ENCODE data around the gene TDRD6.
A peak's percentile ranks its signal among the peaks of the same experiment; 100 is the strongest.
"Not testable (repeated sequence)": the region's sequence is repeated elsewhere in the genome, so short reads cannot be mapped to it uniquely, and the experiment has no call there.

The TDRD6 gene, protein sequence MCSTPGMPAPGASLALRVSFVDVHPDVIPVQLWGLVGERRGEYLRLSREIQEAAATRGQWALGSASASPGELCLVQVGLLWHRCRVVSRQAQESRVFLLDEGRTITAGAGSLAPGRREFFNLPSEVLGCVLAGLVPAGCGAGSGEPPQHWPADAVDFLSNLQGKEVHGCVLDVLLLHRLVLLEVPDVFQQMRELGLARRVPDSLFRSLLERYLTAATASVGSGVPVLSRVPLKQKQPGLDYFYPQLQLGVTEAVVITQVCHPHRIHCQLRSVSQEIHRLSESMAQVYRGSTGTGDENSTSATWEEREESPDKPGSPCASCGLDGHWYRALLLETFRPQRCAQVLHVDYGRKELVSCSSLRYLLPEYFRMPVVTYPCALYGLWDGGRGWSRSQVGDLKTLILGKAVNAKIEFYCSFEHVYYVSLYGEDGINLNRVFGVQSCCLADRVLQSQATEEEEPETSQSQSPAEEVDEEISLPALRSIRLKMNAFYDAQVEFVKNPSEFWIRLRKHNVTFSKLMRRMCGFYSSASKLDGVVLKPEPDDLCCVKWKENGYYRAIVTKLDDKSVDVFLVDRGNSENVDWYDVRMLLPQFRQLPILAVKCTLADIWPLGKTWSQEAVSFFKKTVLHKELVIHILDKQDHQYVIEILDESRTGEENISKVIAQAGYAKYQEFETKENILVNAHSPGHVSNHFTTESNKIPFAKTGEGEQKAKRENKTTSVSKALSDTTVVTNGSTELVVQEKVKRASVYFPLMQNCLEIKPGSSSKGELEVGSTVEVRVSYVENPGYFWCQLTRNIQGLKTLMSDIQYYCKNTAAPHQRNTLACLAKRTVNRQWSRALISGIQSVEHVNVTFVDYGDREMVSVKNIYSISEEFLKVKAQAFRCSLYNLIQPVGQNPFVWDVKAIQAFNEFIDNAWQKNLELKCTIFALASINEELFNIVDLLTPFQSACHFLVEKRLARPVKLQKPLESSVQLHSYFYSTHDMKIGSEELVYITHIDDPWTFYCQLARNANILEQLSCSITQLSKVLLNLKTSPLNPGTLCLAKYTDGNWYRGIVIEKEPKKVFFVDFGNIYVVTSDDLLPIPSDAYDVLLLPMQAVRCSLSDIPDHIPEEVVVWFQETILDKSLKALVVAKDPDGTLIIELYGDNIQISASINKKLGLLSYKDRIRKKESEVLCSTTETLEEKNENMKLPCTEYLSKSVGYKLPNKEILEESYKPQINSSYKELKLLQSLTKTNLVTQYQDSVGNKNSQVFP (N-terminal part only)

DNA sequence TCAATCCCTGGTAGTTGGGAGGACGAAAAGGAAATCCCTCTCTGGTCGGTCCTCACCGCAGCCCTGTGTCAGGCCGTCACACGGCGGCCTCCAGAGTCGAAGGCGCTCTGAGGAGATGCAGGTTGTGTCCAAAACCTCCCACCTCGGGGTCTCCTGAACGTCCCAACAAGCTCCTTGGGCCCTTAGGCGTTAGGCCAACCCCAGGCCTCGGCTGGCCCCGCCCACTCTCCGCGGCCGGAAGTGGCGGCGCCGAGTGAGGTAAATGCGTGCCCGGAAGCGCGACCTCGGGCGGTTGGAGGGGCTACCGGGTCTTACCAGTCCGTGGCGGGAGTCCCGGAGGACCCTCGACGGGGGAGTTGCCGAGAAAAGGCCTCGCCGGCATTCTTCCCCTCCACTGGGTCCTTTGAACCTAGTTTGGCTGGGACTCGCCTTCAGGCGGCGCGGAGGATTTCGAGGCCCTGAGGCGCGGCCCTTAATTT, at the start of gene TDRD6:
Gene TDRD6 (plus strand): TSS at position 267 of the 479 bp plus-strand sequence. CDS start 244 bp downstream, outside the sequence.
- DNase-seq (ENCODE audit: low read depth in 2 of 2) = no peak

DNA sequence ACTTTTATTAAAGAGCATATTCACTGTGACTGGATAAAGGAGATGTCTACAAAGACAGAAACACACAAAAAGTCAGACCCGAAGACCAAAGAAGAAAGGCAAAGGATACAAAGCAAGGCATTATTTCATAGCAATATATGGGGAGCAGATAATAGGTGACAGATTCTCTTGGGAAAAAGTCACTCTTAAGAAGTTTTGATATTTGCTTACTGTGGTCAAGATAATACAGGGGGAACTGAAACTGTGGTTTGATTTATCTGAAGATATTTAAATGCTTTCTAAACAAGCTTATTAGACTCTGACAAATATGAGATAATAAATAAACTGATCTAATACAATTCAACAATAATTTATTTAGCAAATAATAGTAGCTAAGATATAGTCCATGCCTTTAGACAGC, 49.8 kb upstream of the TDRD6 start:
- DNase-seq (ENCODE audit: low read depth in 2 of 2) = no peak

DNA sequence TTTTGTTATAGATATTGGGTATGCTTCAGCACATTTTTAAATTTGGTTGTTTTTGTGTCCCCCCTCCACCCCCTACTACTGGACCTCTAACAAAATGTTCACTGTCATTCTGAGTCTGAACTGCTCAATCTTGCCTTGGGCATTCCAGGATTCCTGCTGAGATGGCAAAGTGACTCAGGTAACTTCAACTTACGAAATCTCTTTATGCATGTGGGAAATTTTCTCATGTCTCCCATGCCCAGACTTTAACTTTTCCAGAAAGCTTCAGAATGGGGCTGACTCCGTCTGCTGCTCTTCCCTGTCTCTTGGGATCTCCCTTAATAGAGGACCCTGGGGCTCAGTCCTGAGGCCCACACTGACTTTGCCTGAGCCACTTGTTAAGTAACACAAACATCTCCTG, 49.0 kb upstream of the TDRD6 start:
- no peak for DNase-seq (ENCODE audit: low read depth in 2 of 2)

DNA sequence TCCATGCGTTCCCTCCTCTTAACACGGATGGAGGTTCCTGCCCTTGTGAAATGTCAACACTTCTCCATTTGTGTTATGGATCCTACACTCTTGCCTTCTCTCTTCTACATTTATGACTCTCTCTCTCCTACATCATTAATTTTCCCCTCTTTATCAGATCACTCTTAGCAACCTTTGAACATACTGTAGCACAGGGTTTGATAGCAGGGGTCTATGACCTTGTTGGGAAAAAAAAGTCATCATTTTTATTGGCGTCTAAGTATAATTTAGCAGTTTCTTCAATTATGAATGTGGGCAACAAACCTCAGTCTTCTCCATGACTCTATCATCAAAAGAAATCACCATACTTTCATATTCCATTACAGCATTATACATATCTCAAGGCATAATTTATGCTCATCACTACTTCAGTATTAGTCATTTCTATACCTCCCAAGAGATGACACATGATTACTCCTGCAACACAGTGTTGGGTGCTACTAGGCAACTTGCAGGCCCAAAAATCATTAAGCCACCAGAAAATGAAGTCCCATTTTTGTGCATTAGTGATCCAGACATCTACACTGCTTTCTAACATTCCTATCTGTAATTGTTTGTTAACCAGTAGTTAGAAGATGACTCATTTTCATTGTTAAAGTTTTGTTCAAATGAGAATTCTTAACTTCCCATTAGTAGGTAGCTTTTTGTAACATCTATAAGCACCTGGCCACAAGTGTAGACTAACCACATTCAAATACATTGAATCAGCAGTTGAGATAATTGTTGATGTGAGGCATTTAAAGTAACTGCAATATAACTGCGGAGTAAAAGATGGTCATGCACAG, 44.5 kb upstream of the TDRD6 start:
- no peak for DNase-seq (ENCODE audit: low read depth in 2 of 2)

DNA sequence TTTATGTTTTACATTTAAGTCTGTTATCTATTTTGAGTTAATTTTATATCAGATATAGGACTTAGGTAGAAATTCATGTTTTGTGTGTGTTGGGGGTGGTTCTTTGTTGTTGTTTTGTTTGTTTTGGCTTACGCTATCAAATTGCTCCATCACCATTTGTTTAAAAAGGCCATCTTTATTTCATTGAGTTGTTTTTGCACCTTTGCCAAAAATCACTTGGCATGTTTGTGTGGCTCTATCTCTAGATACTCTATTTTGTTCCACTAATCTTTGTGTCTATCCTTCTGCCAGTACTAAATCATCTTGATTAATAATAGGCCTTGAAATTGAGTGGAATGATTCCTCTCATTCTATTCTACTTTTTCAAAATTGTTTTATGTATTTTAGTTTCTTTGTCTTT, 42.4 kb upstream of the TDRD6 start:
- DNase-seq (ENCODE audit: low read depth in 2 of 2) = no peak

DNA sequence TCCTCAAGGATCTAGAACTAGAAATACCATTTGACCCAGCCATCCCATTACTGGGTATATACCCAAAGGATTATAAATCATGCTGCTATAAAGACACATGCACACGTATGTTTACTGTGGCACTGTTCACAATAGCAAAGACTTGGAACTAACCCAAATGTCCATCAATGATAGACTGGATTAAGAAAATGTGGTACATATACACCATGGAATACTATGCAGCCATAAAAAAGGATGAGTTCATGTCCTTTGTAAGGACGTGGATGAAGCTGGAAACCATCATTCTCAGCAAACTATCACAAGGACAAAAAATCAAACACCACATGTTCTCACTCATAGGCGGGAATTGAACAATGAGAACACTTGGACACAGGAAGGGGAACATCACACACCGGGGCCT, 39.6 kb upstream of the TDRD6 start:
- DNase-seq (ENCODE audit: low read depth in 2 of 2) = not testable (repeated sequence)

DNA sequence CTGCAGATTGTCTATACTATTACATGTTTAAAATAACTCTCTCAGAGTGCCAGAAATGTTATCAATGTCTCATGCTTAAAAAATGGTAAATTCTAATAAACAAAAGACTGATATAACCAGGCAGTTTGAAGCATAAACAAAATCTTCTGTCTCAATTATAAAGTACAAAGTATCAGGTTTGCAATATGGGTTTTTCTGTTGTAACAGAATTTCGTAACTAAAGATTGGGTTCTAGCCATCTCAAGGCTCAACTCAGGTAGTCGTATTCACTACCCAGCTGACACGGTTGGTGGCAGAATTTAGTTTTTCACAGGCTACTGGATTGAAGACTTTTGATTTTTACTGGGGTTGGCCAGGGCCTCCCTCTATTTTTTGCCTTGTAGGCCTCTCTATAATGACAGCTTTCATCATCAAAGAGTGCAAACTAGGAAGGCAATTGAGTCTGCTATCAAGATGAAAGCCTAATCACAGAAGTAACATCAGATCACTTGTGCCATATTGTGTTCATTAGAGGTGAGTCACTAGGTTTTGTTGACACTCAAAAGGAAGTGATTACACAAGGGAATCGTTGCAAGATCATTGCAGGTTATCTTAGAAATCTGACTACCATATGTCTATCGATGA, 38.7 kb upstream of the TDRD6 start:
- DNase-seq (ENCODE audit: low read depth in 2 of 2) = no peak

DNA sequence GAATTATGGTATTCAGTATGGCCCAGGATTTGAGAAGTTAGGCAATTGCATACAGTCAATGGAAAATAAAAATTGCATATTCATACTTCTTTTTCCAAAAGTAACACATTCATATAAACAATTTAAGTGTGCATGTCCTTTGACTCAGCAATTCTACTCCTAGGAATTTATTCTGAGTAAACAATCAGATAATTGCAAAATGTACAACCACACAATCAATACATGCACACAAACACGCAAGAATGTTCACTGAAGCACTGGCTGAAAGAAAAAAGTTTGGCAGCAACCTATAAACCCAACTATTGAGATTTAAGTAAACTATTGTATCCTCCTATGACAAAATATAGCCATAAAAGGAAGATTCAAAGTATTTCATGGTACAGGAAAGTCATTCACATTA, 36.7 kb upstream of the TDRD6 start:
- no peak for DNase-seq (ENCODE audit: low read depth in 2 of 2)

DNA sequence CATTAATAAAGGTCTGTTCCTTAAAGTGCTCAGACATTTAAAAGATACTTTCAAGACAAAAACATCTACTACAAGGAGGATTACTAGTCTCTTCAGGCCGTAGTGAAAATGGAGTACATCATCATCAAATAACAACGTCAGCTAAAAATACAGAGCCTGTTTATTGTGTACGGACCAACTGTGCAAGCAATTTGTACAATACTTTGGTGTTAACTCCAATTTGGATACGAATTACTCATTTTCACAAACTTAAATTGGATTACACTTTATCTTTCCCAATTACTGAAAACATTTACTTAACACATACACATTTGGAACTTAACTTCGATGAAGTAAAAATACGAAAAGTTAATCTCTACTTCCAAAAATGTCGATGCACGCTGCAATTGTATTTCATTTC, 35.9 kb upstream of the TDRD6 start:
- no peak for DNase-seq (ENCODE audit: low read depth in 2 of 2)

DNA sequence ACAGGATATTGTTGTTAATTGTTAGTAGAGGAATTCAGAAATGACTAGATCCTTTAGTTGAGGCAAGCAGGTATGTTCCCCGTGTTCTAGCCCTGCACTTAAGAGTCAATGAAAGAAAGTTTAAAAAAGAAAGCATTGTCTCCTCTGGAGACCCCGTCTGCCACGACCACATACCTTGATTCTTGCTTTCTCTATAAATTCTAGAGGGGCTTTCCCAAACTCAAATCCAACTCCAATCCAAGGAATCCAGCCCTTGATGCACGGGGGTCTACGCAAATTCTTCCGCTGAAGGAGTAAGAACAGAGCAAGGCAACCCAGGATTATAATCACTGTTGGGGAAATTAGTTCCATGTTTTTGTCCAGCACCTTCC, 35.5 kb upstream of the TDRD6 start:
- no peak for DNase-seq (ENCODE audit: low read depth in 2 of 2)

DNA sequence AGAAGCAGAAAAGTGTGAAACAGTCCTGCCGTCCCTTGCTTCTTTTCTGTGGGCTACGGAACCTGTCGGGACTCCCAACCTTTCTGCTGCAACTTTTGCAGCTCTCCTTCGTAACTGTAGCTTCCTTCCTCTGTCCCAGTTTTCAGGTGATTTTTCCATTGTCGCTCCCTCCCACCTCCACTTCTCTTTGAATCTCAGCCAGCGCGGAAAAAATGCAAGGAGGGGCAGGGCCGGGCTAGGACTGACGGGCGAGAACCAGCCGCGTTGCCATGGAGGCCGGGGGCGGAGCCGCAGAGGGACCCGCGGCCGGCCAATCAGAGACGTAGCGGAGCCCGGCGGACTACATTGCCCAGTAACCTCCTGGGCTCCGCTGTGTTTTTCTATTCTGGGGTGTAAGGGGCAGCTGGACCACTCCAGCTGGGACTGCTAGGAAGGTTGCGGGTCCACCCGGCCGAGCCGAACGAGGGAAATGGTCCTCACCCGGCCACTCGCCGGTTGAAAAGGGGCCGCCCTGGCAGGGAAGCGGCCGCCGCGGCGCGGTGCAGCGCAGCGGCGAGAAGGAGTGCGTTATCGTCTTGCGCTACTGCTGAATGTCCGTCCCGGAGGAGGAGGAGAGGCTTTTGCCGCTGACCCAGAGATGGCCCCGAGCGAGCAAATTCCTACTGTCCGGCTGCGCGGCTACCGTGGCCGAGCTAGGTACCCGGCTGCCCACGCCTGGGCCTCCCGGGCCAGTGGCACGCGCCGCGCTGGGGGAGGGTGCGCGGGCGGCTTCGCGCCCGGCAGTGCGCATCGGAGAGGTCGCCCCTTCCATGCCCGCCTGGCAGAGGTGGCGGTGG, 34.9 kb upstream of the TDRD6 start, which contains the start of the genes CYP39A1 and SLC25A27:
Gene CYP39A1 (minus strand): TSS at position 216 of the 836 bp plus-strand sequence. CDS start 236 bp downstream, outside the sequence.
Gene SLC25A27 (plus strand): TSS at position 373 of the 836 bp plus-strand sequence. CDS start 218 bp downstream, at position 591.
- peak; percentile 56 to 73 for DNase-seq (ENCODE audit: low read depth in 2 of 2)

DNA sequence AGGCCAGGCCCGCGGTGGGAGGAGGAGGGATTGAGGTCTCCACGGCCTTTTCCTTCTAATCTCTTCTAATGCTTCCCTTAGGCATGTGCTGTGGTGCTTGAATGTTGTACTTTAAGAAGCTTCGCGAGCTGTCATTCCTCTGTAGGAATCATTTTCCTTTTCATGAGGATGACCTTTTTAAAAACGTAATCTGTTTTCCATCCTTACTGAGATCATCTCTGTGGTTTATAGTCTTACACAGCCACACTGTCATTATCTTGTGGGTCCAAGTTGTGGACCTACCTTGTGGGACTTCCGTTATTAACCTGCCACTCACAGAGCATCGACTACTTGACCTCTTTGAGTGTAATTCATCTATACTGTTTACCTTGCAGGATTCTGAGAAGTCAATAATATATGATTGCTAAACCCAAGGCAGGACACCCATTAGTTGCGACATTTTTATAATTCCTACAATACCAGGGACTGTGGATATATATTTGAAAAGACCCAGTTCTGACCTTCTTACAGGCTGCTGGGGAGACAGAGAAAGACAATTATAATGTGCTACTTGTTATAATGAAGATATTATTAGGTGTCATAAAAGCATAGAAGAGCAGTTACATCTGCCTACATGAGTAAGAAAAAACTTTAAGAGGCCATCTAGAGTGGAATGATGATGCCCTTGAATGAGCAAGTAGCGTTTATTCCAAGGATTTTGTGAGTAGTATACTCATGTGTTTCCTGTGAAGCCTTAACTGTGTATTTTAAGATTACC, 34.1 kb upstream of the TDRD6 start:
- no peak for DNase-seq (ENCODE audit: low read depth in 2 of 2)

DNA sequence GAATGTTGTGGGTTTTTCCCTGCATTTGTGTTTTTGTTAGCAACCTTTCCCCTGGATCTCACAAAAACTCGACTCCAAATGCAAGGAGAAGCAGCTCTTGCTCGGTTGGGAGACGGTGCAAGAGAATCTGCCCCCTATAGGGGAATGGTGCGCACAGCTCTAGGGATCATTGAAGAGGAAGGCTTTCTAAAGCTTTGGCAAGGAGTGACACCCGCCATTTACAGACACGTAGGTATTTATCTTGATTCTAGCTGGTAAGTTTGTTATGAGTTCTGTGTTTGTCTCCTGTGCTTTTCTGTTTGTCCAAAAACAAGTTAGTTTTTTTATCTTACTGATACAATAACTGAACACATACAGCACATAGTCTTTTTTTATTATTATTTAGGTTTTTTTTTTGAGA, 31.9 kb upstream of the TDRD6 start:
- no peak for DNase-seq (ENCODE audit: low read depth in 2 of 2)

DNA sequence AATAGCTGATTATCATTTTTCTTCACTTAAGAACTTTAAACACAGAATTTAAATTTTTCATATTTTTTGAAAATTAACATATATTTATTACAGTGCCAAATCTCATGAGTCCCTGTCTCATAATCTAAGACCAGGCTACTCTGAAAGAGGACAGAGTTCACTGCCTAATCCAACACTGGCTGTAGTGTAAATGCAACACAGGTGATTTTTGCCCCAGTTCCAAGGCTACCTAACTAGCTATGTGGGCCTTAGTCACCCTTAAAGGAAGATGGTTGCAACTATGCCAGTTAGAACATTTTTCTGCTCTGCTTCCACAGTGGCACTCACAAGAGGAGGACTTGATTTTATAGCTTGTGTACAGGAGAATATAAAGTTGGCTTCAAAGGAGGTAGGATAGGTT, 30.0 kb upstream of the TDRD6 start:
- no peak for DNase-seq (ENCODE audit: low read depth in 2 of 2)

DNA sequence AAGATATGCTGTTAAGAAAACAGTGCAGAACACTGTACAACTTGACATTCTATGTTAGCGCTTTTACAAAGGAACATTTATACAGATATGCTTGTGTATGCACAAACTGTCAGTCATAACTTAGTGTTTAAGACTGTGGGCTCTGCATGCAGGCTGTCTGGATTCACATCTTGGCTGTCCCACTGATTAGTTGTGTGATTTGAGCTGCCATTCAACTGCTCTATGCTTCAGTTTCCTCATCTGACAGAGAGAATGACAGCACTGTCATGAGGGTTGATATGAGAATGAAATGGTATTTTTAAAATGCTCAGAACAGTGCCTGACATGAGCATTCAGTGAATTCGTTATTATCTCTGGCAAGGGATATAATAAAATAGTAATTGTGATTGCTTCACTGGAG, 26.2 kb upstream of the TDRD6 start:
- DNase-seq (ENCODE audit: low read depth in 2 of 2) = no peak

DNA sequence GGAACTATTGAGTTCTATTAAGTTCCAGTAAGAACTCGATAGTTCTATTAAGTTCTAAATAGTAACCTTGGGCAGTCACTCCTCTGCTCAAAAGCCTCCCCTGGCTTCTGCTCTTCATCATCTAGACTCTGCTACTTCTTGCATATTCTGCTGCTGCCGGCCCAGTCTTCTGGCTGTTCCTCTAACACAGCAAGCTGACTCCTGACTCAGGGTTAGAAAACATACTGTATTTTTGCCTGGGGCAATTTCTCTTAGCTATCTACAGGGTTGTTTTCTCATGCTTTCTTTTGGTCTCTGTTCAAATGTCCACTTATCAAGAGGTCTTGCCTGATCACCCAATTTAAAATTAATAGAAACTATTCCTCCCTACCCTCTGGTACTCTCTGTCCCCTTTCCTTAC, 20.3 kb upstream of the TDRD6 start:
- no peak for DNase-seq (ENCODE audit: low read depth in 2 of 2)

DNA sequence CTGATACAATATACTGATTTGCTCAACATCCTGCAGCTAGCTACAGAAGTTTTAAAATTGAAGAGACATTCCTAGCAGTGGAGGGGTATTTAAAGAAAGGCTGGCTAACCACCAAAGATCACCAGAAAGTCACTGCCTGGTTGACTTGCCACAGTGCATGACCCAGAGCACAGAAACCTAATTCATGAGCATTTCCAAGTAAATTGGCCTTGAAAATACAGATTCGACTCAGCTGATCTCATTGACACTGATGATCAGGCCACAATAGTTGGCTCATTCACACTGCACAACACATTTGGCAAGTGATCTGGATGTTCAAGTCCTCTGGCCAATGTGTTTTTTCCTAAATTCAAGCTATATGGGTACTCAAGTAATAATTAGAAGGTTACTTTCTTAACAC, 13.3 kb upstream of the TDRD6 start:
- no peak for DNase-seq (ENCODE audit: low read depth in 2 of 2)

DNA sequence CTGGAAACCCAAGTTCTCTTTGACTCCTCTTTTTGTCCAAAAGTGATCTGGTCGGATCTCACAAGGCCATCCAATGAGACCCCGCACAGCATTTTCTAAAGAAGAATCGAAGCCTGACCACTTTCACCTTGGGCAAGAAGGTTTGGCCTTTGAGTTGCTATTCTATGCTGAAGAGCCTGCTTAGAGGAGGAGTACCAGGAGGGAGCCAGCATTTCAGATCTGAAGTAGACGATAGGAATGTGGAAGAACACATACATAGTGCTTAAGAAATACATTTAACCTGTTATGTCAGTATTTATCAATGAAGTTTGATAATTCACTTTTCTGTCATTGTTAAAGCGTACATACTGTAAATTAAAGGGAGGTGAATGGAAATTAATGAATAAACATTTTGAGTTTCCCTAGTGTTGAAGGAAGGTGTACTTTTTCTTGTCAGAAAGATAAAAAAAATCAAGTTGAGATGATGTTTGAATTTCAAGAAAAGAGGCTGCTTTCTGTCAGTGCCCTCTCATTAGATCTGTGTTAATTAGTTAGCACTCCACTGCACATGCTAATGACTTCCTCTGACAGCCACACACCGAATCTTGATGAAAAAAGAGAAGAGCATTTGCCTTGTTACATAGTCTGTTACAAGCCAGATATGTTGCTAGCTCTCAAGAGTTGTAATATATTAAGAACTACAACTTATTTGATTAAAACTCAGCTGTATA, 10.9 kb upstream of the TDRD6 start:
- DNase-seq (ENCODE audit: low read depth in 2 of 2) = no peak
